ENCODE data around the gene GET4.
A peak's percentile ranks its signal among the peaks of the same experiment; 100 is the strongest.

The GET4 gene

GRCh38 chr7:901388-902154 lies 25.2 kb downstream of the GET4 start:
- H3K4me3 ChIP-seq (ENCODE audit: low read depth, low read length): no peak overlapping the region
- TF ChIP-seq CTCF (IDR thresholded peaks at IDR 0.05; ENCODE audit: low read depth, low read length) (no peak), MYC (IDR thresholded peaks at IDR 0.05; ENCODE audit: low read depth, low read length) (no peak), POLR2A (IDR thresholded peaks at IDR 0.05; ENCODE audit: extremely low read depth, insufficient read length) (no peak)
- TF ChIP-seq, protein P1, sequence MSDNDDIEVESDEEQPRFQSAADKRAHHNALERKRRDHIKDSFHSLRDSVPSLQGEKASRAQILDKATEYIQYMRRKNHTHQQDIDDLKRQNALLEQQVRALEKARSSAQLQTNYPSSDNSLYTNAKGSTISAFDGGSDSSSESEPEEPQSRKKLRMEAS (IDR thresholded peaks at IDR 0.05; ENCODE audit: low read depth, low read length): no peak
- peak; percentile 88 for DNase-seq (ENCODE audit: low read depth)

GRCh38 chr7:902996-903395 lies 26.6 kb downstream of the GET4 start:
- no peak overlapping the region for H3K4me3 ChIP-seq (ENCODE audit: low read depth, low read length)
- DNase-seq (ENCODE audit: low read depth): no peak
- TF ChIP-seq, protein P1 (IDR thresholded peaks at IDR 0.05; ENCODE audit: low read depth, low read length): no peak
- no peak for TF ChIP-seq POLR2A (IDR thresholded peaks at IDR 0.05; ENCODE audit: extremely low read depth, insufficient read length)
- no peak for TF ChIP-seq CTCF (IDR thresholded peaks at IDR 0.05; ENCODE audit: low read depth, low read length)
- no peak for TF ChIP-seq MYC (IDR thresholded peaks at IDR 0.05; ENCODE audit: low read depth, low read length)

DNA sequence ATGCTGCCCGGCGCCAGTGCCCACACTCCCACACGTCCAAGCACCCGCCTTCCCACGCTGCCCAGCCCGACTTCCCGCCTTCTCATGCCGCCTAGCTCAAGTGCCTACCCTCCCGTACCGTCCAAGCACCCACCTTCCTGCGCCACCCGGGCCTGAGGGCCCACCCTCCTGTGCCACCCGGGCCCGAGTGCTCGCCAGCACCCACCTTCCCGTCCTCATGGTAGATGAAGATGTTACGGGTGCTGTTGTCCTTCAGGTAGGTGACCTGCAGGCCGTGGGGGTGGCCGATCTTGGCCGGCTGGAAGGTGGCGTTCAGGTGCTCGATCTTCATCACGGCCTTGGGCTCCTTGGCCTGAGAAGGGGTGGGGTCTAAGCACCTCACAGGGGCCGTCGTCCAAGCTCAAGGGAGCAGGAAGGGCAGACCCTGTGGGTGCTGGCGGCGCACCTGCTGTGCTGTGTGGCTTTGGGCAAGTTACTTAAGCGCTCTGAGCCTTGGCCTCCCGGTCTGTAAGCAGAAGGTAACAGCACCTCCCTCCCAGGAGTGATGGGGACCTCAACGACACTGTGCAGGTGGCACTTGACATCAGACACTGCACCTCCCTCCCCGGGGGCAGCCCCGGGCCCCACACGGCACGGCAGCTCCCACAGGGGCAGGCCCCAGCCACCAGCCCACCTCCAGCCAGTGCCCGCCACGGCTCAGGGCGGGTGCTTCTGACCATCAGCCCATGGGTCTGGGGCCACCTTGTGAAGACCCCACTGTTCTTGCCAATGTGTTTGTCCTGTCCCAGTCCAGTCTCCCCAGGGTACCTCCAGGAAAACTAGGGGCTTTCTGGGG lies 27.8 kb downstream of the GET4 start:
- peak overlapping the region; percentile 28 for H3K4me3 ChIP-seq (ENCODE audit: low read depth, low read length)
- no peak for TF ChIP-seq CTCF (IDR thresholded peaks at IDR 0.05; ENCODE audit: low read depth, low read length)
- TF ChIP-seq, protein P1 (IDR thresholded peaks at IDR 0.05; ENCODE audit: low read depth, low read length): no peak
- TF ChIP-seq POLR2A (IDR thresholded peaks at IDR 0.05; ENCODE audit: extremely low read depth, insufficient read length): no peak
- TF ChIP-seq MYC (IDR thresholded peaks at IDR 0.05; ENCODE audit: low read depth, low read length): no peak
- DNase-seq (ENCODE audit: low read depth): peak; percentile 37

GRCh38 chr7:904847-905246 lies 28.5 kb downstream of the GET4 start:
- TF ChIP-seq, protein P1 (IDR thresholded peaks at IDR 0.05; ENCODE audit: low read depth, low read length): peak; percentile 61
- TF ChIP-seq CTCF (IDR thresholded peaks at IDR 0.05; ENCODE audit: low read depth, low read length) (no peak), MYC (IDR thresholded peaks at IDR 0.05; ENCODE audit: low read depth, low read length) (peak; percentile 58)
- DNase-seq (ENCODE audit: low read depth): peak; percentile 87

DNA sequence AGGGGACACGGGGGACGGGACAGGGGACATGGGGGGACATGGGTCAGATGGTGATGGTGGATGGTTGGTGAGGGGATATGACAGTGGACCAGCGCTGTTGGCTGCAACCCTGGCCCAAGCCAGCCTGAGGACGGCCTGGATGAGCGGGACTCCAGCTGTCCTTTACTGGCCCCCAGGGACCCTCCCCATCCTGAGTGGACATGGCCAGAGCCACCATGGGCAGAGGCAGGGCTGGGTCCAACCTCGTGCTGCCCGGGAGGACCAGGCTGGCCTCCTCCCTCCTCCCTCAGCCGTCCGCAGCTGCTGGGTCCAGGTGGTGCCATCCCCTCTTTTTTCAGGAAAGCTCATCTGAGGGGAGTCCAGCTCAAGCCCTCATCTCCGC lies 30.4 kb downstream of the GET4 start:
- H3K4me3 ChIP-seq (ENCODE audit: low read depth, low read length): no peak overlapping the region
- peak; percentile 45 for DNase-seq (ENCODE audit: low read depth)
- no peak for TF ChIP-seq CTCF (IDR thresholded peaks at IDR 0.05; ENCODE audit: low read depth, low read length)
- TF ChIP-seq, protein P1 (IDR thresholded peaks at IDR 0.05; ENCODE audit: low read depth, low read length): no peak
- no peak for TF ChIP-seq POLR2A (IDR thresholded peaks at IDR 0.05; ENCODE audit: extremely low read depth, insufficient read length)
- no peak for TF ChIP-seq MYC (IDR thresholded peaks at IDR 0.05; ENCODE audit: low read depth, low read length)

More at GRCh38 chr7:904847-905246, 28.5 kb downstream of the GET4 start:
- H3K4me3 ChIP-seq (ENCODE audit: low read depth, low read length): peak overlapping the region; percentile 32
